OCI-LY7 (cell line): ENCODE measurements around the gene CCDC93. TPM values are rescaled to one million over a fixed set of nuclear protein-coding genes. Genes with fewer than 3 reads are reported as not detected.

Source experiments
- BruUV-seq: library from RNA; stranded (reverse); fragments of 400-500 nt; replicated peaks from 2 replicates; lab custom pipeline; 2021; lab: Mats Ljungman, UMichigan
- CTCF ChIA-PET: fragments of 300-600 bp; sonication (Branson Sonifier 250); formaldehyde crosslinking; loops from one replicate; lab custom pipeline; 2022; ENCODE audit warnings: antibody characterized with exemption; ENCODE audit not compliant: unreplicated experiment; lab: Charles Lee
- POLR2A ChIA-PET: fragments of 300-600 bp; sonication (Branson Sonifier 250); formaldehyde crosslinking; loops from one replicate; lab custom pipeline; 2022; ENCODE audit warnings: antibody characterized with exemption; lab: Charles Lee
- DNase-seq: peaks from one replicate; pipeline ENCODE4 v3.0.0-alpha.2; 2015; ENCODE audit warnings: low spot score
- H2AFZ ChIP-seq: fragments of 200-600 bp; sonication (generic), shearing (Covaris generic); 2 replicates; pipeline ENCODE4 v1.6.1; 2014; ENCODE audit warnings: mild to moderate bottlenecking, antibody characterized with exemption, low read length, moderate library complexity
- H3K27ac ChIP-seq: fragments of 200-600 bp; sonication (generic); 2 replicates; pipeline ENCODE4 v1.5.1; 2014; ENCODE audit warnings: mixed run types, low read depth, mild to moderate bottlenecking, moderate library complexity, low read length, inconsistent platforms; ENCODE audit not compliant: poor library complexity, severe bottlenecking
- H3K36me3 ChIP-seq: fragments of 200-600 bp; sonication (generic); 2 replicates; pipeline ENCODE4 v1.6.1; 2014; ENCODE audit warnings: mild to moderate bottlenecking, antibody characterized with exemption, low read length, moderate library complexity, mixed read lengths; ENCODE audit not compliant: insufficient read depth
- H3K4me1 ChIP-seq: fragments of 200-600 bp; sonication (generic); 2 replicates; pipeline ENCODE4 v1.5.1; 2014; ENCODE audit warnings: mild to moderate bottlenecking, low read length; ENCODE audit not compliant: insufficient read depth, poor library complexity, severe bottlenecking
- H3K4me2 ChIP-seq: fragments of 200-600 bp; sonication (generic); 2 replicates; pipeline ENCODE4 v1.6.1; 2014; ENCODE audit warnings: mild to moderate bottlenecking, low read length
- H3K4me3 ChIP-seq: fragments of 200-600 bp; sonication (generic); 2 replicates; pipeline ENCODE4 v1.5.1; 2014; ENCODE audit warnings: mild to moderate bottlenecking, low read depth, low read length; ENCODE audit not compliant: poor library complexity, severe bottlenecking
- H3K79me2 ChIP-seq: fragments of 200-600 bp; sonication (generic); 2 replicates; pipeline ENCODE4 v1.6.1; 2016; ENCODE audit warnings: low read depth, mild to moderate bottlenecking, low read length, moderate library complexity, mixed read lengths; ENCODE audit not compliant: insufficient read depth
- H3K9me2 ChIP-seq: fragments of 200-600 bp; sonication (generic); 2 replicates; pipeline ENCODE4 v1.6.1; 2016; ENCODE audit warnings: mild to moderate bottlenecking, low read length, mixed read lengths; ENCODE audit not compliant: insufficient read depth
- H3K9me3 ChIP-seq: fragments of 200-600 bp; sonication (generic); 2 replicates; pipeline ENCODE4 v1.6.1; 2014; ENCODE audit warnings: mild to moderate bottlenecking, mixed run types, low read length, mixed read lengths
- H4K20me1 ChIP-seq: fragments of 200-600 bp; sonication (generic); 2 replicates; pipeline ENCODE4 v1.6.1; 2014; ENCODE audit warnings: mild to moderate bottlenecking, antibody characterized with exemption, low read length, moderate library complexity, mixed read lengths; ENCODE audit not compliant: insufficient read depth
- EZH2phosphoT487 ChIP-seq: fragments of 200-600 bp; sonication (generic); IDR thresholded peaks from 2 replicates; pipeline ENCODE4 v1.6.1; 2018; ENCODE audit warnings: low read depth, borderline replicate concordance, mild to moderate bottlenecking, mixed run types, antibody characterized with exemption, low read length, moderate library complexity, mixed read lengths
- intact Hi-C: fragments of 100-400 bp; cut with micrococcal nuclease; formaldehyde crosslinking; loops from one replicate; pipeline ENCODE4 v1.10.0; 2022; ENCODE audit not compliant: unreplicated experiment
- total RNA-seq, 2 experiments: library from RNA; depleted of rRNA in 1 of 2; stranded (reverse); fragments of >200 nt in 1 of 2; shearing (Covaris generic) in 1 of 2; gene quantifications; 2 replicates each; pipeline ENCODE4 v1.2.3, GENCODE V29; 2014 to 2022
- TF ChIP-seq, protein P1 (sequence below): fragments of 200-600 bp; sonication (generic); conservative IDR thresholded peaks from 2 replicates; pipeline ENCODE4 v1.5.1; 2014; ENCODE audit warnings: mild to moderate bottlenecking, antibody characterized with exemption, low read length, moderate library complexity, mixed read lengths

CCDC93 gene
- total RNA-seq, 2 experiments from 2014 or later, result 25.6 to 53.8 TPM

DNA sequence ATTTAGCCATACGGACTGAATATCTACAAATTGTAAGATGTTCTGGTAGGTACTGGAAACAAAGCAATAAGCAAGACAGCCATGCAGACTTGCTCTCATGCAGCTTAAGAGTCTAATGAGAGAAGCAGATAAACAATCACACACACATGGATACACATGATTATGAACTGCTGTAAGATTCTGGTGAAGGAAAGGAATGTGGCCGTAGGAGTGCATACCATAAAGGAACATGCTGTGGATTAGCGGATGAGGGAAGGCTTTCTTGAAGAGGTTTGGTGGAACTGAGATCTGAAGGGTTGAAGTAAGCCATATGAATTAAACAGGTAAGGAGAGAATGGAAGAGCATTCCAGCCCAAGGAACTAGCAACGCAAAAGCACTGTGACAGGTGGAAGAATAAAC lies 13.8 kb downstream of the CCDC93 start:
- no peak overlapping the region for H2AFZ ChIP-seq
- DNase-seq, result no peak
- H3K79me2 ChIP-seq, result no peaks in the 10 kb centered on the region; the same call in 1 of the 2 replicates
- CTCF ChIA-PET, result no interaction called here
- no peaks in the 10 kb centered on the region for H4K20me1 ChIP-seq
- H3K4me2 ChIP-seq, result no peak overlapping the region
- no peak overlapping the region for H3K4me3 ChIP-seq
- H3K4me1 ChIP-seq, result peaks cover 14% of the 10 kb centered on the region
- H3K9me3 ChIP-seq, result no peaks in the 10 kb centered on the region
- POLR2A ChIA-PET, result interaction anchor here (0.7 to 1.0 kb wide), 2 partner anchors 158 to 283 kb away, joined by 6 read pairs; no protein-coding TSS in a partner anchor
- no peak for TF ChIP-seq EZH2phosphoT487
- TF ChIP-seq, protein P1, sequence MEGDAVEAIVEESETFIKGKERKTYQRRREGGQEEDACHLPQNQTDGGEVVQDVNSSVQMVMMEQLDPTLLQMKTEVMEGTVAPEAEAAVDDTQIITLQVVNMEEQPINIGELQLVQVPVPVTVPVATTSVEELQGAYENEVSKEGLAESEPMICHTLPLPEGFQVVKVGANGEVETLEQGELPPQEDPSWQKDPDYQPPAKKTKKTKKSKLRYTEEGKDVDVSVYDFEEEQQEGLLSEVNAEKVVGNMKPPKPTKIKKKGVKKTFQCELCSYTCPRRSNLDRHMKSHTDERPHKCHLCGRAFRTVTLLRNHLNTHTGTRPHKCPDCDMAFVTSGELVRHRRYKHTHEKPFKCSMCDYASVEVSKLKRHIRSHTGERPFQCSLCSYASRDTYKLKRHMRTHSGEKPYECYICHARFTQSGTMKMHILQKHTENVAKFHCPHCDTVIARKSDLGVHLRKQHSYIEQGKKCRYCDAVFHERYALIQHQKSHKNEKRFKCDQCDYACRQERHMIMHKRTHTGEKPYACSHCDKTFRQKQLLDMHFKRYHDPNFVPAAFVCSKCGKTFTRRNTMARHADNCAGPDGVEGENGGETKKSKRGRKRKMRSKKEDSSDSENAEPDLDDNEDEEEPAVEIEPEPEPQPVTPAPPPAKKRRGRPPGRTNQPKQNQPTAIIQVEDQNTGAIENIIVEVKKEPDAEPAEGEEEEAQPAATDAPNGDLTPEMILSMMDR, result no peak
- no peak overlapping the region for H3K27ac ChIP-seq
- no TSS peak for BruUV-seq
- H3K9me2 ChIP-seq, result no peaks in the 10 kb centered on the region
- intact Hi-C loops, result loop anchor here (5.0 kb wide), 1 partner anchor 83 kb away; no protein-coding TSS in a partner anchor
- H3K36me3 ChIP-seq, result peaks cover 96% of the 10 kb centered on the region

DNA sequence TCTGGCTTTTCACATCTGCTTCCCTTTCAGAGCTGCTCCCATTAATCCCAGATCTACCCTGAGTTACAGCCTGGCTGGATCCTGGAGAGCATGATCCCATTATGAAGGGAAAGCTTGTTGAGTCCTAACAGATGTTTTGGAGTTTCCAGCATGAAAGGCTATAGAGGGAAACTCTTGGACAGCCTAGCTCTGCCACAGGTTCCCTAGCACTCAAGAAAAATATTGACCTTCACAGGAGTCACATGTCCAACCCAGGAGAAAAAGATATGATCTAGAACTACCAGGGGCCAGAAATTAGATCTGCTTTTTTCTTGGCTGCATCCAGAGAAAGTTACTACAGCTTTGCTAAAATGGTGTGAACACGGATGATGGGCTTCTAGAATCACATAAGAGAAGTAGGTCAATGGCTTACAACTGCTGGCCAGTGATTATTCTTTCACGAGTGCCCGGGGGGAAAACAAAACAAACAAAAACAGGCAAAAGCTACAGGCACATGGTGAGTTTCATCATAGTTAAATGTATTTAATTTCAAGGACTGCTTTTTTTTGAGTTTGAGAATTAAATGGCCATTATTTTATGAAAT lies 15.9 kb downstream of the CCDC93 start:
- H4K20me1 ChIP-seq, result no peaks in the 10 kb centered on the region
- BruUV-seq, result no TSS peak
- ChIA-PET POLR2A (interaction anchor here (0.8 to 2.0 kb wide), 2 partner anchors 184 to 185 kb away, joined by 4 to 8 read pairs; partner anchors contain the start of gene DDX18), CTCF (no interaction called here)
- intact Hi-C loops, result no loop called here
- no peak for TF ChIP-seq EZH2phosphoT487
- TF ChIP-seq, protein P1, result no peak
- H3K4me3 ChIP-seq, result no peak overlapping the region
- H3K4me2 ChIP-seq, result no peak overlapping the region
- DNase-seq, result no peak
- H3K9me3 ChIP-seq, result no peaks in the 10 kb centered on the region
- H3K36me3 ChIP-seq, result peaks cover 97% of the 10 kb centered on the region
- peaks cover 7% of the 10 kb centered on the region for H3K4me1 ChIP-seq
- no peak overlapping the region for H2AFZ ChIP-seq
- no peaks in the 10 kb centered on the region for H3K9me2 ChIP-seq
- no peak overlapping the region for H3K27ac ChIP-seq
- no peaks in the 10 kb centered on the region; the same call in 1 of the 2 replicates for H3K79me2 ChIP-seq

DNA sequence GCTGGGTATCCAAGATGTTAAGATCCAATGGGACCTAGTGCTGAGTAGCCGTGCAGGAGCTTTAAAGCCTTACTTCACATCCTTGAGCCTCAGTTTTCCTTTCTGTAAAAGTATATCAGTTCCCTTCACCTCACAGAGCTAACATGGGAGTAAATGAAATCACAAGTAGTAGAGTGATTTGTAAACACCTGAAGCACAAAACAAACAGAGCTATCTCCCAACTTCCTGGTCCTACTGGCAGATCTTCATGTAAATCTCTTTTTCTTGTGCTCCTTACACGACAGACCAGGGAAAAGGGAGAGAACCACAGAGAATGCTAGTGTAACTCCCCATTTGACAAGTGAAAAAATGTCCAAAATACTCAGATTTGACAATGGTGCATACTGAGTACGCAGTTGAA lies 17.3 kb downstream of the CCDC93 start:
- H3K4me3 ChIP-seq, result no peak overlapping the region
- no peak for DNase-seq
- peaks cover 97% of the 10 kb centered on the region for H3K36me3 ChIP-seq

More for the DNA sequence above, 17.3 kb downstream of the CCDC93 start:
- ChIA-PET CTCF (interaction anchor here (1.4 kb wide), 1 partner anchor 10 kb away, joined by 4 read pairs; no protein-coding TSS in a partner anchor), POLR2A (interaction anchor here (0.6 to 2.4 kb wide), 11 partner anchors 11 to 182 kb away, joined by 3 to 10 read pairs (median 4); partner anchors contain the start of genes CCDC93 and DDX18)
- Histone ChIP-seq H3K79me2 (no peaks in the 10 kb centered on the region), H3K9me2 (no peaks in the 10 kb centered on the region), H3K9me3 (no peaks in the 10 kb centered on the region), H3K4me2 (no peak overlapping the region), H4K20me1 (no peaks in the 10 kb centered on the region), H2AFZ (no peak overlapping the region), H3K27ac (no peak overlapping the region), H3K4me1 (no peaks in the 10 kb centered on the region)
- no peak for TF ChIP-seq EZH2phosphoT487
- TF ChIP-seq, protein P1, result no peak
- BruUV-seq, result no TSS peak
- intact Hi-C loops, result no loop called here
